HepG2 (cell line): ENCODE measurements around the gene WDR37. TPM values are rescaled to one million over a fixed set of nuclear protein-coding genes. Genes with fewer than 3 reads are reported as not detected.

ENCODE experiments used
- ATAC-seq: fragments of 200-7000 bp; cut with Tn5 transposase; 3 replicates; pipeline ENCODE4 v1.9.1; 2020; ENCODE audit warnings: mild to moderate bottlenecking, moderate library complexity
- BruUV-seq: library from RNA; stranded (reverse); fragments of 400-500 nt; replicated peaks from 2 replicates; lab custom pipeline; 2021; lab: Mats Ljungman, UMichigan
- CTCF ChIA-PET: fragments of 300-600 bp; formaldehyde crosslinking; extraction: SDS; loops from one replicate; lab custom pipeline; 2021; ENCODE audit warnings: low total read pairs, inconsistent platforms, low intra/inter-chr PET ratio; lab: Yijun Ruan, JAX
- POLR2A ChIA-PET: fragments of 350-600 bp; sonication (Branson Sonifier 250); formaldehyde crosslinking; loops from one replicate; lab custom pipeline; 2020; ENCODE audit warnings: antibody characterized with exemption, inconsistent platforms; lab: Yijun Ruan, JAX
- DNase-seq: peaks from one replicate; pipeline ENCODE4 v3.0.0-alpha.2; 2015; ENCODE audit warnings: low spot score
- FAIRE-seq: peaks from 3 replicates; lab custom pipeline; 2011; peaks lifted over from hg19 to GRCh38; lab: Jason Lieb, UNC
- H2AFZ ChIP-seq: one replicate; pipeline ENCODE4 v1.6.1; 2011; ENCODE audit warnings: low read length, inconsistent platforms
- H3K27ac ChIP-seq: fragments of 300-600 bp; 3 replicates; pipeline ENCODE4 v1.8.0; 2011; ENCODE audit warnings: mixed run types, mild to moderate bottlenecking, mixed read lengths, low read length, inconsistent platforms; ENCODE audit not compliant: insufficient read depth; ENCODE audit errors: extremely low read length
- H3K27me3 ChIP-seq, 2 experiments: fragments of 200-600 bp in 1 of 2; 2 replicates in 1 of 2; 3 replicates in 1 of 2; pipeline versions ENCODE4 v1.6.0 to v1.8.0; 2011; ENCODE audit warnings: low read length in 2 of 2, mild to moderate bottlenecking in 2 of 2, moderate library complexity in 2 of 2, inconsistent platforms in 1 of 2; ENCODE audit not compliant: insufficient read depth in 2 of 2, control insufficient read depth in 1 of 2
- H3K36me3 ChIP-seq, 2 experiments: fragments of 200-600 bp in 1 of 2; replicated peaks in 1 of 2; 2 replicates in 1 of 2; 3 replicates in 1 of 2; pipeline versions ENCODE4 v1.5.1 to v1.8.0; 2011; ENCODE audit warnings: low read length in 2 of 2, inconsistent platforms in 1 of 2; ENCODE audit not compliant: insufficient read depth in 2 of 2, control insufficient read depth in 1 of 2
- H3K4me1 ChIP-seq: 2 replicates; pipeline ENCODE4 v1.5.1; 2012; ENCODE audit warnings: low read length, inconsistent platforms; ENCODE audit not compliant: insufficient read depth
- H3K4me2 ChIP-seq: 2 replicates; pipeline ENCODE4 v1.6.0; 2011; ENCODE audit warnings: low read depth, low read length, inconsistent platforms
- H3K4me3 ChIP-seq, 3 experiments: fragments of 200-600 bp in 1 of 3; sonication (generic), shearing (Covaris generic) in 1 of 3; replicated peaks in 1 of 3; 2 replicates each; pipeline ENCODE4 v1.5.1; 2011 to 2016; ENCODE audit warnings: low read length in 3 of 3, inconsistent platforms in 2 of 3, low read depth in 2 of 3, mild to moderate bottlenecking in 2 of 3, control low read depth in 1 of 3, mixed read lengths in 1 of 3; ENCODE audit not compliant: insufficient read depth in 1 of 3
- H3K79me2 ChIP-seq: one replicate; pipeline ENCODE4 v1.6.1; 2011; ENCODE audit warnings: low read length, inconsistent platforms; ENCODE audit not compliant: insufficient read depth
- H3K9ac ChIP-seq: 2 replicates; pipeline ENCODE4 v1.6.0; 2011; ENCODE audit warnings: mild to moderate bottlenecking, low read depth, low read length, inconsistent platforms; ENCODE audit not compliant: insufficient read depth
- H3K9me3 ChIP-seq: 2 replicates; pipeline ENCODE4 v1.5.1; 2012; ENCODE audit warnings: mild to moderate bottlenecking, low read length
- H4K20me1 ChIP-seq: 2 replicates; pipeline ENCODE4 v1.6.0; 2011; ENCODE audit warnings: inconsistent platforms, mild to moderate bottlenecking, low read length, moderate library complexity; ENCODE audit not compliant: insufficient read depth
- ATF5 ChIP-seq: sonication (generic); formaldehyde crosslinking; IDR thresholded peaks from 2 replicates; pipeline ENCODE4 v1.4.0; 2020; ENCODE audit warnings: mild to moderate bottlenecking, low read depth, missing genetic modification reagents
- BHLHE40 ChIP-seq: IDR thresholded peaks from 2 replicates; pipeline ENCODE4 v1.6.1; 2011; ENCODE audit warnings: low read length, improper control_type of control experiment
- HDAC6 ChIP-seq: fragments of 200-600 bp; sonication (generic); IDR thresholded peaks from 2 replicates; pipeline ENCODE4 v1.7.0; 2017; ENCODE audit warnings: mild to moderate bottlenecking, antibody characterized with exemption, low read length, low read depth
- HOMEZ ChIP-seq: IDR thresholded peaks from 2 replicates; pipeline ENCODE4 v1.6.1; 2016; ENCODE audit warnings: low read depth
- MAFF ChIP-seq: IDR thresholded peaks from 2 replicates; pipeline ENCODE4 v1.6.1; 2011; ENCODE audit warnings: low read depth, low read length, improper control_type of control experiment
- MZF1 ChIP-seq: sonication (generic); formaldehyde crosslinking; IDR thresholded peaks from 2 replicates; pipeline ENCODE4 v1.8.1; 2023; ENCODE audit warnings: mild to moderate bottlenecking, missing genetic modification reagents, borderline replicate concordance
- NFE2L2 ChIP-seq: fragments of 150-350 bp; IDR thresholded peaks from 2 replicates; pipeline ENCODE4 v1.6.1; 2014; ENCODE audit warnings: low read length
- PHF20 ChIP-seq: sonication (generic); formaldehyde crosslinking; IDR thresholded peaks from 2 replicates; pipeline ENCODE4 v1.5.0; 2020; ENCODE audit warnings: mild to moderate bottlenecking, missing genetic modification reagents
- RELA ChIP-seq: sonication (generic); formaldehyde crosslinking; IDR thresholded peaks from 2 replicates; pipeline ENCODE4 v1.4.0; 2020; ENCODE audit warnings: missing genetic modification reagents
- SRY ChIP-seq: sonication (generic); formaldehyde crosslinking; IDR thresholded peaks from 2 replicates; pipeline ENCODE4 v1.8.0; 2022; ENCODE audit warnings: mild to moderate bottlenecking, missing genetic modification reagents
- TCF7 ChIP-seq: sonication (generic); IDR thresholded peaks from 2 replicates; pipeline ENCODE4 v1.6.1; 2016; ENCODE audit warnings: antibody characterized with exemption, low read depth
- ZBTB7B ChIP-seq: sonication (generic); formaldehyde crosslinking; IDR thresholded peaks from 2 replicates; pipeline ENCODE4 v1.4.0; 2020; ENCODE audit warnings: missing genetic modification reagents
- ZFP36 ChIP-seq: fragments of 150-350 bp; IDR thresholded peaks from 2 replicates; pipeline ENCODE4 v1.6.1; 2018; ENCODE audit warnings: borderline replicate concordance, low read length, low read depth; ENCODE audit not compliant: partially characterized antibody
- ZNF160 ChIP-seq: sonication (generic); formaldehyde crosslinking; IDR thresholded peaks from 2 replicates; pipeline ENCODE4 v1.8.0; 2022; ENCODE audit warnings: mild to moderate bottlenecking, inconsistent platforms, missing genetic modification reagents
- ZNF839 ChIP-seq: sonication (generic); formaldehyde crosslinking; IDR thresholded peaks from 2 replicates; pipeline ENCODE4 v1.4.0; 2020; ENCODE audit warnings: missing genetic modification reagents, mild to moderate bottlenecking, borderline replicate concordance
- WGBS: methylation state at CpG from one replicate; pipeline ENCODE4 v1.1.6; 2017; ENCODE audit warnings: low lambda C conversion rate; 5-methylcytosine and 5-hydroxymethylcytosine counted together
- in situ Hi-C: cut with HindIII; loops from 2 replicates; pipeline ENCODE4 v1.10.0; 2017; ENCODE audit warnings: low pct_unique_long_range_greater_than_20kb; ENCODE audit not compliant: extremely low pct_ligation_motif_present
- intact Hi-C: fragments of 100-400 bp; cut with micrococcal nuclease; formaldehyde crosslinking; loops from one replicate; pipeline ENCODE4 v1.10.0; 2022; ENCODE audit not compliant: unreplicated experiment
- polyA plus RNA-seq, 8 experiments: library from polyadenylated mRNA; depleted of rRNA in 3 of 8; stranded (reverse) in 7 of 8; unstranded in 1 of 8; fragments of >200 nt; fragmentation: Illumina TruSeq in 4 of 8; extraction: Trizol in 4 of 8; gene quantifications; 2 replicates each; pipeline versions ENCODE4 v1.2.1 to v1.2.3, GENCODE V29; 2011 to 2016; ENCODE audit warnings: low read depth in 4 of 8, missing spikeins in 1 of 8, mixed read lengths in 1 of 8; ENCODE audit not compliant: insufficient read depth in 1 of 8
- total RNA-seq, 5 experiments: library from RNA; depleted of rRNA; stranded (reverse); fragments of >200 nt; fragmentation: Illumina TruSeq; extraction: Trizol; gene quantifications; 2 replicates each; pipeline ENCODE4 v1.2.3, GENCODE V29; 2016; ENCODE audit warnings: low read depth in 1 of 5
- TF ChIP-seq, protein P1 (sequence below): sonication (generic); formaldehyde crosslinking; conservative IDR thresholded peaks from 2 replicates; pipeline ENCODE4 v1.4.0; 2020; ENCODE audit warnings: missing genetic modification reagents
- TF ChIP-seq, protein P2 (sequence below): IDR thresholded peaks from 2 replicates; pipeline ENCODE4 v1.6.1; 2016; ENCODE audit warnings: low read depth, control low read depth

Gene WDR37
- total and polyA plus RNA-seq, 2 of the 13 experiments (the other 11 are each of a cell fraction or from before 2014, with no cell fraction given): 5.9 to 7.5 TPM

DNA sequence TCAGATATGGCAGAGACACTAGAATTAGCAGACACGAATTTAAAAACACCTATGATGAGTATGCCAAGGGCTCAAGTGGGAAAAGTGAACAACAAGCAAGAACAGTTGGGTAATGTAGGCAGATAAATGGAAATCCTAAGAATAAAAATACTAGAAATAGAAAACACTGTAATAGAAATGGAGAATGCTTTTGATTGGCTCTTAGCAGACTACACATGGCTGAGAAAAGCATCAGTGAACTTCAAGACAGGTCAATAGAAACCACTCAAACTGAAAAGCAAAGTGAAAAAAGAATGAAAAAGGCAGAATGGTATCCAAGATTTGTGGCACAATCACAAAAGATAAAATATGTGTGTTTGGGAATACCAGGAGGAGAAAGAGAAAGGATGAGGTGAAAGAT, 82.3 kb downstream of the WDR37 start:
- WGBS: 0% methylated on average over 1 of the region's 1 CpG
- no peak for FAIRE-seq
- POLR2A ChIA-PET: no interaction called here

DNA sequence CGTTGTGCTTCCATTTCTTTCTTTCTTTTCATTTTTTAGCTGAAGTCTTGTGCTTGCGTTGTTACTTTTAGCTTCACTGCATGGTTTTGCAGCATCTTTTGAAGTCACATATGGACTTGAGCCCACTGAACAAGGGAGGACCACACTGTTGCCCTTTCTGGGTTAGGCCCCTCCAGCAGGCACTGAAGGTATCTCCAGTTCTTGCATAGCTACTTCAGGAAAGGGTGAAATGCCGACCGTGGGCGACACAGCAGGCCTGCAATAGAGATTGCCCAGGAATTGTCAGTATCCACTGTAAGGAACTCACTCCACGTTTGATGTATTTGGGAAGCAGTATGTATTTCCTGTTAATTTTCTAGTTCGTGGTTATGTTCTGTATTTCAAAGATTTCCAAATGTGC, 85.1 kb downstream of the WDR37 start:
- Histone ChIP-seq H3K9me3 (peaks cover 11% of the 10 kb centered on the region), H3K4me2 (no peak overlapping the region), H4K20me1 (no peaks in the 10 kb centered on the region), H3K27me3 (peaks cover 0 to 11% of the 10 kb centered on the region in 2 experiments; a peak in 3 of 5 replicates), H3K9ac (no peak overlapping the region), H2AFZ (no peak overlapping the region), H3K36me3 (no peaks in the 10 kb centered on the region), H3K79me2 (no peaks in the 10 kb centered on the region), H3K4me1 (no peaks in the 10 kb centered on the region), H3K4me3 (no peak overlapping the region), H3K27ac (no peak overlapping the region)
- ChIA-PET POLR2A (no interaction called here), CTCF (no interaction called here)
- WGBS: 28% methylated on average over 7 of the region's 7 CpGs
- no peak for ATAC-seq
- no peak for DNase-seq
- intact Hi-C loops (no loop called here), in situ Hi-C loops (no loop called here)
- FAIRE-seq: no peak
- BruUV-seq: no TSS peak
- TF ChIP-seq ZFP36 (no peak), HOMEZ (CRISPR knock-in tag) (no peak), ZBTB7B (CRISPR knock-in tag) (no peak), ZNF839 (CRISPR knock-in tag) (no peak), SRY (CRISPR knock-in tag) (no peak), BHLHE40 (no peak), PHF20 (CRISPR knock-in tag) (no peak), NFE2L2 (no peak), HDAC6 (no peak)
- TF ChIP-seq, protein P1, sequence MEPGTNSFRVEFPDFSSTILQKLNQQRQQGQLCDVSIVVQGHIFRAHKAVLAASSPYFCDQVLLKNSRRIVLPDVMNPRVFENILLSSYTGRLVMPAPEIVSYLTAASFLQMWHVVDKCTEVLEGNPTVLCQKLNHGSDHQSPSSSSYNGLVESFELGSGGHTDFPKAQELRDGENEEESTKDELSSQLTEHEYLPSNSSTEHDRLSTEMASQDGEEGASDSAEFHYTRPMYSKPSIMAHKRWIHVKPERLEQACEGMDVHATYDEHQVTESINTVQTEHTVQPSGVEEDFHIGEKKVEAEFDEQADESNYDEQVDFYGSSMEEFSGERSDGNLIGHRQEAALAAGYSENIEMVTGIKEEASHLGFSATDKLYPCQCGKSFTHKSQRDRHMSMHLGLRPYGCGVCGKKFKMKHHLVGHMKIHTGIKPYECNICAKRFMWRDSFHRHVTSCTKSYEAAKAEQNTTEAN (CRISPR knock-in tag): no peak
- TF ChIP-seq, protein P2, sequence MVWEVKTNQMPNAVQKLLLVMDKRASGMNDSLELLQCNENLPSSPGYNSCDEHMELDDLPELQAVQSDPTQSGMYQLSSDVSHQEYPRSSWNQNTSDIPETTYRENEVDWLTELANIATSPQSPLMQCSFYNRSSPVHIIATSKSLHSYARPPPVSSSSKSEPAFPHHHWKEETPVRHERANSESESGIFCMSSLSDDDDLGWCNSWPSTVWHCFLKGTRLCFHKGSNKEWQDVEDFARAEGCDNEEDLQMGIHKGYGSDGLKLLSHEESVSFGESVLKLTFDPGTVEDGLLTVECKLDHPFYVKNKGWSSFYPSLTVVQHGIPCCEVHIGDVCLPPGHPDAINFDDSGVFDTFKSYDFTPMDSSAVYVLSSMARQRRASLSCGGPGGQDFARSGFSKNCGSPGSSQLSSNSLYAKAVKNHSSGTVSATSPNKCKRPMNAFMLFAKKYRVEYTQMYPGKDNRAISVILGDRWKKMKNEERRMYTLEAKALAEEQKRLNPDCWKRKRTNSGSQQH (CRISPR knock-in tag): no peak

More for the DNA sequence above, 82.3 kb downstream of the WDR37 start:
- in situ Hi-C loops: no loop called here
- DNase-seq (no peak), ATAC-seq (no peak)
- BruUV-seq: no TSS peak
- H2AFZ ChIP-seq: no peak overlapping the region
- no peak overlapping the region for H3K4me2 ChIP-seq
- CTCF ChIA-PET: no interaction called here
- 0 out of 2 replicates have a peak, but pooled peaks cover 5% of the 10 kb centered on the region for H3K9me3 ChIP-seq
- intact Hi-C loops: no loop called here
- H3K4me3 ChIP-seq: no peak overlapping the region
- no peaks in the 10 kb centered on the region for H3K36me3 ChIP-seq
- no peak overlapping the region for H3K27ac ChIP-seq
- no peaks in the 10 kb centered on the region for H3K4me1 ChIP-seq
- H3K79me2 ChIP-seq: no peaks in the 10 kb centered on the region
- H4K20me1 ChIP-seq: no peaks in the 10 kb centered on the region
- H3K27me3 ChIP-seq: peaks cover 0 to 11% of the 10 kb centered on the region in 2 experiments; a peak in 3 of 5 replicates
- no peak overlapping the region for H3K9ac ChIP-seq
- TF ChIP-seq ZNF160 (CRISPR knock-in tag) (no peak; the same call in 1 of the 2 replicates), TCF7 (no peak), MZF1 (CRISPR knock-in tag) (no peak), RELA (CRISPR knock-in tag) (no peak), MAFF (no peak), ATF5 (CRISPR knock-in tag) (no peak)
